IMR-90 (cell line): ENCODE results near the gene TMEM35B. TPM values are rescaled to one million over a fixed set of nuclear protein-coding genes. Genes with fewer than 3 reads are reported as not detected.

Experiments
- ATAC-seq: fragments of 200-7000 bp; cut with Tn5 transposase; 2 replicates; pipeline ENCODE4 v1.9.1; 2020; ENCODE audit warnings: low read depth, mild to moderate bottlenecking, moderate library complexity
- BruUV-seq: library from RNA; stranded (reverse); fragments of 400-500 nt; replicated peaks from 2 replicates; lab custom pipeline; 2021; lab: Mats Ljungman, UMichigan
- CTCF ChIA-PET: fragments of 300-600 bp; formaldehyde crosslinking; extraction: SDS; loops from one replicate; lab custom pipeline; 2021; ENCODE audit warnings: antibody characterized with exemption; lab: Yijun Ruan, JAX
- POLR2A ChIA-PET: fragments of 300-600 bp; sonication (Branson Sonifier 250); formaldehyde crosslinking; loops from one replicate; lab custom pipeline; 2022; ENCODE audit warnings: antibody characterized with exemption; ENCODE audit not compliant: unreplicated experiment; lab: Charles Lee
- DNase-seq: peaks from one replicate; pipeline ENCODE4 v3.0.0; 2013
- H2AFZ ChIP-seq: replicated peaks from 2 replicates; pipeline ENCODE3; 2013; ENCODE audit warnings: low read length, mild to moderate bottlenecking; ENCODE audit not compliant: poor library complexity
- H2AK5ac ChIP-seq: 2 replicates; pipeline ENCODE4 v1.6.1; 2013; ENCODE audit warnings: low read depth, low read length, inconsistent platforms
- H2AK9ac ChIP-seq: replicated peaks from 2 replicates; pipeline ENCODE3; 2013; ENCODE audit warnings: mild to moderate bottlenecking, low read depth, low read length, moderate library complexity; ENCODE audit not compliant: poor library complexity
- H2BK120ac ChIP-seq: 2 replicates; pipeline ENCODE4 v1.6.1; 2013; ENCODE audit warnings: low read depth, low read length, inconsistent platforms
- H2BK15ac ChIP-seq: 3 replicates; pipeline ENCODE4 v1.6.1; 2013; ENCODE audit warnings: low read depth, low read length, inconsistent platforms
- H2BK20ac ChIP-seq: 2 replicates; pipeline ENCODE4 v1.6.1; 2013; ENCODE audit warnings: low read depth, mild to moderate bottlenecking, inconsistent platforms, low read length, moderate library complexity
- H2BK5ac ChIP-seq: 2 replicates; pipeline ENCODE4 v1.6.1; 2013; ENCODE audit warnings: mild to moderate bottlenecking, low read depth, low read length, inconsistent platforms; ENCODE audit not compliant: poor library complexity, severe bottlenecking
- H3K14ac ChIP-seq: replicated peaks from 2 replicates; pipeline ENCODE4 v1.6.1; 2013; ENCODE audit warnings: low read depth, low read length, inconsistent platforms
- H3K18ac ChIP-seq: 2 replicates; pipeline ENCODE4 v1.6.1; 2013; ENCODE audit warnings: low read depth, low read length, control low read depth
- H3K23ac ChIP-seq: 2 replicates; pipeline ENCODE4 v1.6.1; 2013; ENCODE audit warnings: low read depth, low read length, inconsistent platforms
- H3K27ac ChIP-seq: 2 replicates; pipeline ENCODE4 v1.5.1; 2013; ENCODE audit warnings: mild to moderate bottlenecking, control low read depth, low read length; ENCODE audit not compliant: insufficient read depth
- H3K27me3 ChIP-seq: 2 replicates; pipeline ENCODE4 v1.6.1; 2013; ENCODE audit warnings: low read length; ENCODE audit not compliant: control insufficient read depth, insufficient read depth
- H3K36me3 ChIP-seq: 2 replicates; pipeline ENCODE4 v1.6.1; 2013; ENCODE audit warnings: low read length, mixed read lengths; ENCODE audit not compliant: control insufficient read depth, insufficient read depth
- H3K4ac ChIP-seq: 2 replicates; pipeline ENCODE4 v1.6.1; 2013; ENCODE audit warnings: low read depth, low read length, inconsistent platforms
- H3K4me1 ChIP-seq: 2 replicates; pipeline ENCODE4 v1.6.1; 2013; ENCODE audit warnings: low read length, mixed read lengths; ENCODE audit not compliant: control insufficient read depth, insufficient read depth
- H3K4me2 ChIP-seq: 2 replicates; pipeline ENCODE4 v1.6.1; 2013; ENCODE audit warnings: low read depth, mild to moderate bottlenecking, control low read depth, low read length, moderate library complexity
- H3K4me3 ChIP-seq: 2 replicates; pipeline ENCODE4 v1.5.1; 2013; ENCODE audit warnings: low read depth, mild to moderate bottlenecking, control low read depth, low read length, moderate library complexity; ENCODE audit not compliant: insufficient read depth
- H3K56ac ChIP-seq: 2 replicates; pipeline ENCODE4 v1.6.1; 2013; ENCODE audit warnings: low read length, inconsistent platforms; ENCODE audit not compliant: insufficient read depth; ENCODE audit errors: extremely low read depth
- H3K79me1 ChIP-seq, 2 experiments: 2 replicates each; pipeline ENCODE4 v1.6.1; 2013; ENCODE audit warnings: low read length in 2 of 2, inconsistent platforms in 1 of 2, low read depth in 1 of 2
- H3K9ac ChIP-seq: 2 replicates; pipeline ENCODE4 v1.6.1; 2013; ENCODE audit warnings: low read depth, low read length, control low read depth
- H3K9me1 ChIP-seq: 2 replicates; pipeline ENCODE4 v1.6.1; 2013; ENCODE audit warnings: low read length, inconsistent platforms; ENCODE audit not compliant: insufficient read depth
- H3K9me3 ChIP-seq: 2 replicates; pipeline ENCODE4 v1.6.1; 2013; ENCODE audit warnings: low read length; ENCODE audit not compliant: control insufficient read depth, insufficient read depth
- H4K20me1 ChIP-seq: 2 replicates; pipeline ENCODE4 v1.6.1; 2013; ENCODE audit warnings: low read length, inconsistent platforms; ENCODE audit not compliant: insufficient read depth
- H4K5ac ChIP-seq: 2 replicates; pipeline ENCODE4 v1.6.1; 2013; ENCODE audit warnings: mild to moderate bottlenecking, low read depth, low read length, control low read depth
- H4K8ac ChIP-seq, 2 experiments: 2 replicates each; pipeline ENCODE4 v1.6.1; 2013; ENCODE audit warnings: low read depth in 2 of 2, low read length in 2 of 2, control low read depth in 1 of 2, inconsistent platforms in 1 of 2
- H4K91ac ChIP-seq: 2 replicates; pipeline ENCODE4 v1.6.1; 2013; ENCODE audit warnings: low read depth, low read length, inconsistent platforms; ENCODE audit not compliant: insufficient read depth
- BHLHE40 ChIP-seq: fragments of 150-350 bp; IDR thresholded peaks from 2 replicates; pipeline ENCODE4 v1.6.1; 2016; ENCODE audit warnings: mild to moderate bottlenecking, low read depth, low read length
- CHD1 ChIP-seq: IDR thresholded peaks from 2 replicates; pipeline ENCODE4 v1.6.1; 2012; ENCODE audit warnings: low read depth, low read length, improper control_type of control experiment
- ELK1 ChIP-seq: fragments of 150-350 bp; IDR thresholded peaks from 2 replicates; pipeline ENCODE4 v1.6.1; 2016; ENCODE audit warnings: low read depth, mild to moderate bottlenecking, low read length, moderate library complexity, borderline replicate concordance
- FOS ChIP-seq: fragments of 150-350 bp; IDR thresholded peaks from 2 replicates; pipeline ENCODE4 v1.6.1; 2016; ENCODE audit warnings: low read depth, low read length
- MAZ ChIP-seq: IDR thresholded peaks from 2 replicates; pipeline ENCODE4 v1.6.1; 2012; ENCODE audit warnings: low read depth, mild to moderate bottlenecking, low read length, improper control_type of control experiment, moderate library complexity, borderline replicate concordance
- MXI1 ChIP-seq: IDR thresholded peaks from 2 replicates; pipeline ENCODE4 v1.6.1; 2012; ENCODE audit warnings: low read depth, mild to moderate bottlenecking, low read length, moderate library complexity, borderline replicate concordance
- NFE2L2 ChIP-seq: fragments of 150-350 bp; IDR thresholded peaks from 2 replicates; pipeline ENCODE4 v1.6.1; 2016; ENCODE audit warnings: low read depth, mild to moderate bottlenecking, low read length
- POLR2A ChIP-seq: IDR thresholded peaks from 2 replicates; pipeline ENCODE4 v1.6.1; 2012; ENCODE audit warnings: mild to moderate bottlenecking, low read depth, low read length
- RAD21 ChIP-seq: IDR thresholded peaks from 2 replicates; pipeline ENCODE4 v1.6.1; 2012; ENCODE audit warnings: low read length, improper control_type of control experiment
- RCOR1 ChIP-seq: IDR thresholded peaks from 2 replicates; pipeline ENCODE4 v1.6.1; 2012; ENCODE audit warnings: mild to moderate bottlenecking, low read length, improper control_type of control experiment; ENCODE audit not compliant: insufficient replicate concordance
- RFX5 ChIP-seq: IDR thresholded peaks from 2 replicates; pipeline ENCODE4 v1.8.0; 2012; ENCODE audit warnings: low read depth, mild to moderate bottlenecking, low read length, moderate library complexity
- SMC3 ChIP-seq: fragments of 150-350 bp; IDR thresholded peaks from 2 replicates; pipeline ENCODE4 v1.6.1; 2016; ENCODE audit warnings: low read depth, mild to moderate bottlenecking, antibody characterized with exemption, low read length, moderate library complexity
- WGBS, 2 experiments: methylation state at CpG; one replicate each; pipeline versions ENCODE4 v1.1.5 to v1.1.7; 2013; ENCODE audit warnings: missing lambda C conversion rate in 2 of 2; ENCODE audit not compliant: insufficient read length in 1 of 2; ENCODE audit errors: extremely low coverage in 2 of 2; 5-methylcytosine and 5-hydroxymethylcytosine counted together
- dilution Hi-C: fragments of 300-500 bp; cut with HindIII; formaldehyde crosslinking; loops from one replicate; pipeline ENCODE4 v1.14.3; 2018; ENCODE audit warnings: low sequenced_read_pairs; ENCODE audit not compliant: unreplicated experiment
- in situ Hi-C: fragments of 300-500 bp; cut with MboI; formaldehyde crosslinking; loops from 3 replicates; pipeline ENCODE4 v1.14.3; 2019; ENCODE audit warnings: low sequenced_read_pairs, inconsistent platforms, mixed read lengths
- intact Hi-C: fragments of 100-400 bp; cut with micrococcal nuclease; formaldehyde crosslinking; loops from 2 replicates; pipeline ENCODE4 v1.10.0; 2022
- polyA plus RNA-seq, 3 experiments: library from polyadenylated mRNA; depleted of rRNA; stranded (reverse); fragments of >200 nt; gene quantifications; 2 replicates each; pipeline ENCODE4 v1.2.3, GENCODE V29; 2012; ENCODE audit warnings: low replicate concordance in 1 of 3
- total RNA-seq: library from RNA; depleted of rRNA; stranded (reverse); fragments of >200 nt; gene quantifications from 2 replicates; pipeline ENCODE4 v1.2.3, GENCODE V29; 2012
- TF ChIP-seq, protein P1 (sequence below): conservative IDR thresholded peaks from 2 replicates; pipeline ENCODE4 v1.5.1; 2012; ENCODE audit warnings: mild to moderate bottlenecking, low read depth, low read length, improper control_type of control experiment

TMEM35B gene
- total and polyA plus RNA-seq, 2 of the 4 experiments (the other 2 are of a cell fraction), result 19.7 to 20.4 TPM

- Histone ChIP-seq H3K4me2 (no peak overlapping the region), H3K18ac (no peak overlapping the region), H3K27me3 (no peaks in the 10 kb centered on the region), H2AK5ac (no peak overlapping the region), H2BK5ac (no peak overlapping the region), H3K56ac (no peak overlapping the region), H2BK15ac (no peak overlapping the region), H3K14ac (no peak overlapping the region), H3K23ac (no peak overlapping the region), H2BK120ac (no peak overlapping the region), H3K9me1 (0 out of 2 replicates have a peak, but pooled peaks cover 3% of the 10 kb centered on the region), H2AFZ (no peak overlapping the region), H3K4me1 (no peaks in the 10 kb centered on the region), H4K5ac (no peak overlapping the region), H3K9ac (no peak overlapping the region), H2AK9ac (no peak overlapping the region), H4K20me1 (no peaks in the 10 kb centered on the region), H3K79me1 (peaks cover under 1% of the 10 kb centered on the region in 2 experiments; a peak in 2 of 4 replicates), H2BK20ac (no peak overlapping the region), H3K36me3 (peaks cover 2% of the 10 kb centered on the region), H3K4me3 (no peak overlapping the region), H4K8ac (no peak overlapping the region), H3K9me3 (no peaks in the 10 kb centered on the region), H3K4ac (no peak overlapping the region), H3K27ac (no peak overlapping the region), H4K91ac (no peak overlapping the region)
- WGBS, 2 experiments, result 58% methylated on average over 26 of the region's 72 CpGs; no CpG with 5 or more reads in 1 of the 2 experiments
- ATAC-seq (no peak), DNase-seq (no peak)
- no TSS peak for BruUV-seq
- CTCF ChIA-PET, result no interaction called here
- in situ Hi-C loops (no loop called here), dilution Hi-C loops (no loop called here), intact Hi-C loops (no loop called here)
- POLR2A ChIA-PET, result no interaction called here
- TF ChIP-seq SMC3 (no peak), POLR2A (no peak), FOS (no peak), NFE2L2 (no peak), MAZ (no peak), MXI1 (no peak), CHD1 (no peak), RFX5 (no peak), ELK1 (no peak), RCOR1 (no peak), RAD21 (no peak), BHLHE40 (no peak)
- TF ChIP-seq, protein P1, sequence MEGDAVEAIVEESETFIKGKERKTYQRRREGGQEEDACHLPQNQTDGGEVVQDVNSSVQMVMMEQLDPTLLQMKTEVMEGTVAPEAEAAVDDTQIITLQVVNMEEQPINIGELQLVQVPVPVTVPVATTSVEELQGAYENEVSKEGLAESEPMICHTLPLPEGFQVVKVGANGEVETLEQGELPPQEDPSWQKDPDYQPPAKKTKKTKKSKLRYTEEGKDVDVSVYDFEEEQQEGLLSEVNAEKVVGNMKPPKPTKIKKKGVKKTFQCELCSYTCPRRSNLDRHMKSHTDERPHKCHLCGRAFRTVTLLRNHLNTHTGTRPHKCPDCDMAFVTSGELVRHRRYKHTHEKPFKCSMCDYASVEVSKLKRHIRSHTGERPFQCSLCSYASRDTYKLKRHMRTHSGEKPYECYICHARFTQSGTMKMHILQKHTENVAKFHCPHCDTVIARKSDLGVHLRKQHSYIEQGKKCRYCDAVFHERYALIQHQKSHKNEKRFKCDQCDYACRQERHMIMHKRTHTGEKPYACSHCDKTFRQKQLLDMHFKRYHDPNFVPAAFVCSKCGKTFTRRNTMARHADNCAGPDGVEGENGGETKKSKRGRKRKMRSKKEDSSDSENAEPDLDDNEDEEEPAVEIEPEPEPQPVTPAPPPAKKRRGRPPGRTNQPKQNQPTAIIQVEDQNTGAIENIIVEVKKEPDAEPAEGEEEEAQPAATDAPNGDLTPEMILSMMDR, result no peak
These were observed 8.6 kb downstream of the TMEM35B start for GRCh38 chr1:34976384-34977209.
